Measurements from ENCODE around the gene RIMOC1.

The RIMOC1 gene

DNA sequence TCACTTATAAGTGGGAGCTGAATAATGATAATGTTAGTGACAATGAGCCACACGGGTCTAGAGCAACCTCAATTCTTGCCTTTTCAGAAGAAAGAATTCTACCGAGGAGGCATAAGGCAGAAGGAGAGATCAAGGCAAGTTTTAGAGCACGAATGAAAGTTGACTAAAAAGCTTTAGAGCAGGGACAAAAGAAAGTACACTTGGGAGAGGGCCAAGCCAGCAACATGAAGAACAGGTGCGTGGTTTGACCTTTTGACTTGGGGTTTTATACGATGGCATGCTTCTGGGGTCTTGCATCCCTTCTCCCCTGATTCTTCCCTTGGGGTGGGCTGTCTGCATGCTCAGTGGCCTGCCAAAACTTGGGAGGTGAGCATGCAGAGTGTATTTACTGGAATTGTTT lies 21.4 kb upstream of the RIMOC1 start:
- Histone ChIP-seq H3K36me3 (ENCODE audit: low read length) (no peaks in the 10 kb centered on the region), H3K27me3 (ENCODE audit: low read length) (no peaks in the 10 kb centered on the region), H2AFZ (ENCODE audit: low read depth, low read length, severe bottlenecking) (no peak overlapping the region), H3K27ac (ENCODE audit: low read depth, low read length) (no peak overlapping the region), H3F3A (ENCODE audit: insufficient read depth) (no peaks in the 10 kb centered on the region), H3K4me2 (ENCODE audit: low read depth, low read length, poor library complexity, severe bottlenecking) (no peak overlapping the region), H3K79me2 (ENCODE audit: insufficient read depth, low read length) (no peaks in the 10 kb centered on the region), H3K4me3 (ENCODE audit: insufficient read depth, low read length, poor library complexity, severe bottlenecking) (no peak overlapping the region), H4K20me1 (ENCODE audit: low read depth, low read length) (no peaks in the 10 kb centered on the region), H3K9me2 (replicated peaks; ENCODE audit: insufficient read depth, low read length) (no peaks in the 10 kb centered on the region), H3K9me3 (ENCODE audit: insufficient read depth, low read length) (no peaks in the 10 kb centered on the region), H3K9ac (ENCODE audit: low read length) (no peak overlapping the region)
- no peak for TF ChIP-seq EZH2phosphoT487 (conservative IDR thresholded peaks at IDR 0.05; ENCODE audit: low read length)
- TF ChIP-seq, protein P1, sequence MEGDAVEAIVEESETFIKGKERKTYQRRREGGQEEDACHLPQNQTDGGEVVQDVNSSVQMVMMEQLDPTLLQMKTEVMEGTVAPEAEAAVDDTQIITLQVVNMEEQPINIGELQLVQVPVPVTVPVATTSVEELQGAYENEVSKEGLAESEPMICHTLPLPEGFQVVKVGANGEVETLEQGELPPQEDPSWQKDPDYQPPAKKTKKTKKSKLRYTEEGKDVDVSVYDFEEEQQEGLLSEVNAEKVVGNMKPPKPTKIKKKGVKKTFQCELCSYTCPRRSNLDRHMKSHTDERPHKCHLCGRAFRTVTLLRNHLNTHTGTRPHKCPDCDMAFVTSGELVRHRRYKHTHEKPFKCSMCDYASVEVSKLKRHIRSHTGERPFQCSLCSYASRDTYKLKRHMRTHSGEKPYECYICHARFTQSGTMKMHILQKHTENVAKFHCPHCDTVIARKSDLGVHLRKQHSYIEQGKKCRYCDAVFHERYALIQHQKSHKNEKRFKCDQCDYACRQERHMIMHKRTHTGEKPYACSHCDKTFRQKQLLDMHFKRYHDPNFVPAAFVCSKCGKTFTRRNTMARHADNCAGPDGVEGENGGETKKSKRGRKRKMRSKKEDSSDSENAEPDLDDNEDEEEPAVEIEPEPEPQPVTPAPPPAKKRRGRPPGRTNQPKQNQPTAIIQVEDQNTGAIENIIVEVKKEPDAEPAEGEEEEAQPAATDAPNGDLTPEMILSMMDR (IDR thresholded peaks at IDR 0.05; ENCODE audit: insufficient read depth, low read length, poor library complexity, severe bottlenecking): no peak

DNA sequence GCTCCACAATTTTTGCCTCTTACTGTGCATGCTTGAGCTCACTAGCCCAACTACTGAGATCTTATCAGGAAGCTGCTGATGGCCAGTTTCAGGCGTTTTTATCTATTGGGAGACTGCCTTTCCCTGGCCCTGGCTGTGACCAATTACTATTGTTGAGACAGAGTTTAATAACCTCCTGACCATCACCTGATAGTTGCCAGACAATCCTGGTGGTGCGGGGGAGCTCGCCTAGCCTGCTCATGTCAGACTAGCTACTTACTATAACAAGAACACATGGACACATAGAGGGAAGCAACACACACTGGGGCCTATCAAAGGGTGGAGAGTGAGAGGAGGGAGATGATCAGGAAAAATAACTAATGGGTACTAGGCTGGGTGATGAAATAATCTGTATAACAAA lies 20.9 kb upstream of the RIMOC1 start:
- TF ChIP-seq, protein P1 (IDR thresholded peaks at IDR 0.05; ENCODE audit: insufficient read depth, low read length, poor library complexity, severe bottlenecking): no peak
- TF ChIP-seq EZH2phosphoT487 (conservative IDR thresholded peaks at IDR 0.05; ENCODE audit: low read length): no peak
- Histone ChIP-seq H4K20me1 (ENCODE audit: low read depth, low read length) (no peaks in the 10 kb centered on the region), H3K4me2 (ENCODE audit: low read depth, low read length, poor library complexity, severe bottlenecking) (no peak overlapping the region), H3K27me3 (ENCODE audit: low read length) (no peaks in the 10 kb centered on the region), H3K9me3 (ENCODE audit: insufficient read depth, low read length) (no peaks in the 10 kb centered on the region), H3F3A (ENCODE audit: insufficient read depth) (no peaks in the 10 kb centered on the region), H3K36me3 (ENCODE audit: low read length) (no peaks in the 10 kb centered on the region), H3K79me2 (ENCODE audit: insufficient read depth, low read length) (no peaks in the 10 kb centered on the region), H3K9ac (ENCODE audit: low read length) (no peak overlapping the region), H3K9me2 (replicated peaks; ENCODE audit: insufficient read depth, low read length) (no peaks in the 10 kb centered on the region), H2AFZ (ENCODE audit: low read depth, low read length, severe bottlenecking) (no peak overlapping the region), H3K4me3 (ENCODE audit: insufficient read depth, low read length, poor library complexity, severe bottlenecking) (no peak overlapping the region), H3K27ac (ENCODE audit: low read depth, low read length) (no peak overlapping the region)

DNA sequence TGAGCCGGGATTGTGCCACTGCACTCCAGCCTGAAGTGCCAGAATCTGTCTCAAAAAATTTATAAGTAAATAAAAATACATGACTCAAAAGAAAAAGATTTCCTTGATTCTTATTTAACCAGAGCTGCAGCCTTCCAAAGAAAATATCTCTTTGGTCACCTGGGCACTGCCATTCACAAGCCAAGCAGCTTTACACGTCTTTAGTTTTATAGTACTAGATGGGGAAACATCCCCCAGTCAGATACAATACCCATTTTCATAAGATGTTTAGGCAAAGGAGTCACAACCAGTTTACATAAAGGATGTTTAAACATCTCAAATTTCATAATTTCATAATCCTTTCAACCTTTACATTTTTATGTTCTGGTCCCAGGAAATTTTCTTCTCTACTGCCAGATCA lies 20.2 kb upstream of the RIMOC1 start:
- Histone ChIP-seq H3K27me3 (ENCODE audit: low read length) (no peaks in the 10 kb centered on the region), H2AFZ (ENCODE audit: low read depth, low read length, severe bottlenecking) (no peak overlapping the region), H3K36me3 (ENCODE audit: low read length) (no peaks in the 10 kb centered on the region), H3F3A (ENCODE audit: insufficient read depth) (no peaks in the 10 kb centered on the region), H3K4me3 (ENCODE audit: insufficient read depth, low read length, poor library complexity, severe bottlenecking) (no peak overlapping the region), H3K9me2 (replicated peaks; ENCODE audit: insufficient read depth, low read length) (no peaks in the 10 kb centered on the region), H3K9me3 (ENCODE audit: insufficient read depth, low read length) (no peaks in the 10 kb centered on the region), H3K79me2 (ENCODE audit: insufficient read depth, low read length) (no peaks in the 10 kb centered on the region), H3K9ac (ENCODE audit: low read length) (no peak overlapping the region), H4K20me1 (ENCODE audit: low read depth, low read length) (no peaks in the 10 kb centered on the region), H3K27ac (ENCODE audit: low read depth, low read length) (no peak overlapping the region), H3K4me2 (ENCODE audit: low read depth, low read length, poor library complexity, severe bottlenecking) (no peak overlapping the region)
- no peak for TF ChIP-seq EZH2phosphoT487 (conservative IDR thresholded peaks at IDR 0.05; ENCODE audit: low read length)
- TF ChIP-seq, protein P1 (IDR thresholded peaks at IDR 0.05; ENCODE audit: insufficient read depth, low read length, poor library complexity, severe bottlenecking): no peak

Data from SU-DHL-6 (cell line).